K562 (cell line): ENCODE measurements around the gene COPS6. TPM values are rescaled to one million over a fixed set of nuclear protein-coding genes. Genes with fewer than 3 reads are reported as not detected.

Experiments
- ARNT ChIP-seq, 2 experiments: fragments of 450-650 bp; IDR thresholded peaks; 2 replicates each; pipeline ENCODE4 v1.6.1; 2016; ENCODE audit warnings: mild to moderate bottlenecking in 1 of 2
- FOXA3 ChIP-seq, 2 experiments: fragments of 450-650 bp in 1 of 2; sonication (generic) in 1 of 2; formaldehyde crosslinking; IDR thresholded peaks in 1 of 2; conservative IDR thresholded peaks in 1 of 2; 2 replicates each; pipeline versions ENCODE4 v1.4.0 to v1.8.0; 2020 to 2022; ENCODE audit warnings: mild to moderate bottlenecking in 2 of 2, missing genetic modification reagents in 1 of 2
- KAT2B ChIP-seq: IDR thresholded peaks from one replicate; pipeline ENCODE4 v1.6.1; 2012; ENCODE audit warnings: low read depth, mild to moderate bottlenecking, control low read depth, inconsistent platforms, low read length, moderate library complexity
- KLF13 ChIP-seq: fragments of 450-650 bp; IDR thresholded peaks from 2 replicates; pipeline ENCODE4 v1.6.1; 2016; ENCODE audit warnings: missing genetic modification characterization, low read depth, mild to moderate bottlenecking, missing compliant biosample characterization, moderate library complexity, borderline replicate concordance
- NCOA1 ChIP-seq: fragments of 450-650 bp; IDR thresholded peaks from 2 replicates; pipeline ENCODE4 v1.6.1; 2016; ENCODE audit warnings: low read depth
- TBL1XR1 ChIP-seq, 2 experiments: IDR thresholded peaks; 2 replicates each; pipeline ENCODE4 v1.6.1; 2012; ENCODE audit warnings: improper control_type of control experiment in 2 of 2, low read length in 2 of 2, mild to moderate bottlenecking in 1 of 2
- TOE1 ChIP-seq, 2 experiments: fragments of 450-650 bp in 1 of 2; sonication (generic) in 1 of 2; formaldehyde crosslinking in 1 of 2; IDR thresholded peaks; 2 replicates each; pipeline versions ENCODE4 v1.7.1 to v1.8.0; 2016 to 2022; ENCODE audit warnings: borderline replicate concordance in 2 of 2, mild to moderate bottlenecking in 2 of 2, antibody characterized with exemption in 1 of 2, inconsistent platforms in 1 of 2, low read depth in 1 of 2, missing genetic modification reagents in 1 of 2, moderate library complexity in 1 of 2
- polyA plus RNA-seq, 8 experiments: library from polyadenylated mRNA; depleted of rRNA in 4 of 8; stranded (reverse) in 5 of 8; unstranded in 3 of 8; fragments of >200 nt; fragmentation: Nextera tagmentation in 2 of 8; fragmentation: Illumina TruSeq in 1 of 8; extraction: Ambion mirVana in 2 of 8; extraction: Trizol in 1 of 8; gene quantifications; 2 replicates each; pipeline versions ENCODE4 v1.2.1 to v1.2.3, GENCODE V29; 2011 to 2014; ENCODE audit warnings: inconsistent platforms in 1 of 8, missing spikeins in 1 of 8
- total RNA-seq, 7 experiments: library from RNA; depleted of rRNA in 6 of 7; stranded (reverse); fragments of >200 nt in 6 of 7; fragmentation: Illumina TruSeq in 2 of 7; extraction: Trizol in 2 of 7; gene quantifications; 2 replicates each; pipeline versions ENCODE4 v1.2.1 to v1.2.3, GENCODE V29; 2011 to 2021; ENCODE audit warnings: low replicate concordance in 1 of 7
- TF ChIP-seq, protein P1 (sequence below): sonication (generic); formaldehyde crosslinking; IDR thresholded peaks from 2 replicates; pipeline ENCODE4 v1.8.0; 2023; ENCODE audit warnings: mild to moderate bottlenecking, missing genetic modification reagents
- TF ChIP-seq, protein P2 (sequence below), 3 experiments: IDR thresholded peaks in 2 of 3; conservative IDR thresholded peaks in 1 of 3; 2 replicates each; pipeline ENCODE4 v1.5.1; 2011 to 2012; ENCODE audit warnings: low read length in 3 of 3, mild to moderate bottlenecking in 3 of 3, control low read depth in 2 of 3, improper control_type of control experiment in 1 of 3, inconsistent platforms in 1 of 3, low read depth in 1 of 3, mixed read lengths in 1 of 3, moderate library complexity in 1 of 3; ENCODE audit not compliant: insufficient read depth in 2 of 3
- TF ChIP-seq, protein P3 (sequence below): fragments of 450-650 bp; formaldehyde crosslinking; IDR thresholded peaks from 2 replicates; pipeline ENCODE4 v1.4.0; 2020; ENCODE audit warnings: mild to moderate bottlenecking, moderate library complexity
- TF ChIP-seq, protein P4 (sequence below): fragments of 450-650 bp; formaldehyde crosslinking; IDR thresholded peaks from 2 replicates; pipeline ENCODE4 v1.4.0; 2022; ENCODE audit warnings: missing genetic modification characterization
- TF ChIP-seq, protein P5 (sequence below): fragments of 250-450 bp; sonication (Bioruptor Pico); IDR thresholded peaks from 2 replicates; pipeline ENCODE4 v1.4.0; 2020

The COPS6 gene
- total and polyA plus RNA-seq, 9 of the 15 experiments (the other 6 are each of a cell fraction or from before 2014, with no cell fraction given): 63.0 to 331 (median 168) TPM

DNA sequence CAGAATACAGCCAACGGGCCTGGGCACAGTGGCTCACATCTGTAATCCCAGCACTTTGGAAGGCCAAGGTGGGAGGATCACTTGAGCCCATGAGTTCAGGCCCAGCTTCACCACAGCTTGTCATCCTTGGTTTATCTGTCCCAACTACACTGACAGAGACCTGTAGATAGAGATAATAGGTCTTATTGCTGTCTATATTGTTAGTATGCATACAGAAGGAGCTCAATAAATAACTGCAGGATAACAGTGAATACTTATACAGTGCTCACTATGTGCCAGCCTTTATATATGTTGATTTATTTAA is 31.9 kb downstream of the COPS6 start (continued):
- no peak for TF ChIP-seq KAT2B
- TF ChIP-seq TBL1XR1 (IDR thresholded peaks at IDR 0.05; ENCODE audit: low read length in 2 of 2): no peak
- TF ChIP-seq ARNT (IDR thresholded peaks at IDR 0.05): no peak
- TF ChIP-seq, protein P1, sequence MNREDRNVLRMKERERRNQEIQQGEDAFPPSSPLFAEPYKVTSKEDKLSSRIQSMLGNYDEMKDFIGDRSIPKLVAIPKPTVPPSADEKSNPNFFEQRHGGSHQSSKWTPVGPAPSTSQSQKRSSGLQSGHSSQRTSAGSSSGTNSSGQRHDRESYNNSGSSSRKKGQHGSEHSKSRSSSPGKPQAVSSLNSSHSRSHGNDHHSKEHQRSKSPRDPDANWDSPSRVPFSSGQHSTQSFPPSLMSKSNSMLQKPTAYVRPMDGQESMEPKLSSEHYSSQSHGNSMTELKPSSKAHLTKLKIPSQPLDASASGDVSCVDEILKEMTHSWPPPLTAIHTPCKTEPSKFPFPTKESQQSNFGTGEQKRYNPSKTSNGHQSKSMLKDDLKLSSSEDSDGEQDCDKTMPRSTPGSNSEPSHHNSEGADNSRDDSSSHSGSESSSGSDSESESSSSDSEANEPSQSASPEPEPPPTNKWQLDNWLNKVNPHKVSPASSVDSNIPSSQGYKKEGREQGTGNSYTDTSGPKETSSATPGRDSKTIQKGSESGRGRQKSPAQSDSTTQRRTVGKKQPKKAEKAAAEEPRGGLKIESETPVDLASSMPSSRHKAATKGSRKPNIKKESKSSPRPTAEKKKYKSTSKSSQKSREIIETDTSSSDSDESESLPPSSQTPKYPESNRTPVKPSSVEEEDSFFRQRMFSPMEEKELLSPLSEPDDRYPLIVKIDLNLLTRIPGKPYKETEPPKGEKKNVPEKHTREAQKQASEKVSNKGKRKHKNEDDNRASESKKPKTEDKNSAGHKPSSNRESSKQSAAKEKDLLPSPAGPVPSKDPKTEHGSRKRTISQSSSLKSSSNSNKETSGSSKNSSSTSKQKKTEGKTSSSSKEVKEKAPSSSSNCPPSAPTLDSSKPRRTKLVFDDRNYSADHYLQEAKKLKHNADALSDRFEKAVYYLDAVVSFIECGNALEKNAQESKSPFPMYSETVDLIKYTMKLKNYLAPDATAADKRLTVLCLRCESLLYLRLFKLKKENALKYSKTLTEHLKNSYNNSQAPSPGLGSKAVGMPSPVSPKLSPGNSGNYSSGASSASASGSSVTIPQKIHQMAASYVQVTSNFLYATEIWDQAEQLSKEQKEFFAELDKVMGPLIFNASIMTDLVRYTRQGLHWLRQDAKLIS (CRISPR knock-in tag): no peak
- TF ChIP-seq, protein P2, sequence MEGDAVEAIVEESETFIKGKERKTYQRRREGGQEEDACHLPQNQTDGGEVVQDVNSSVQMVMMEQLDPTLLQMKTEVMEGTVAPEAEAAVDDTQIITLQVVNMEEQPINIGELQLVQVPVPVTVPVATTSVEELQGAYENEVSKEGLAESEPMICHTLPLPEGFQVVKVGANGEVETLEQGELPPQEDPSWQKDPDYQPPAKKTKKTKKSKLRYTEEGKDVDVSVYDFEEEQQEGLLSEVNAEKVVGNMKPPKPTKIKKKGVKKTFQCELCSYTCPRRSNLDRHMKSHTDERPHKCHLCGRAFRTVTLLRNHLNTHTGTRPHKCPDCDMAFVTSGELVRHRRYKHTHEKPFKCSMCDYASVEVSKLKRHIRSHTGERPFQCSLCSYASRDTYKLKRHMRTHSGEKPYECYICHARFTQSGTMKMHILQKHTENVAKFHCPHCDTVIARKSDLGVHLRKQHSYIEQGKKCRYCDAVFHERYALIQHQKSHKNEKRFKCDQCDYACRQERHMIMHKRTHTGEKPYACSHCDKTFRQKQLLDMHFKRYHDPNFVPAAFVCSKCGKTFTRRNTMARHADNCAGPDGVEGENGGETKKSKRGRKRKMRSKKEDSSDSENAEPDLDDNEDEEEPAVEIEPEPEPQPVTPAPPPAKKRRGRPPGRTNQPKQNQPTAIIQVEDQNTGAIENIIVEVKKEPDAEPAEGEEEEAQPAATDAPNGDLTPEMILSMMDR (IDR thresholded peaks at IDR 0.05 in 2 of 3, conservative IDR thresholded peaks at IDR 0.05 in 1 of 3; ENCODE audit: insufficient read depth in 2 of 3, low read depth in 1 of 3, low read length in 3 of 3): no peak
- no peak for TF ChIP-seq NCOA1
- TF ChIP-seq TOE1 (IDR thresholded peaks at IDR 0.05; ENCODE audit: borderline replicate concordance): no peak
- no peak for TF ChIP-seq TOE1 (CRISPR knock-in tag; IDR thresholded peaks at IDR 0.05; ENCODE audit: borderline replicate concordance, low read depth)
- TF ChIP-seq, protein P3, sequence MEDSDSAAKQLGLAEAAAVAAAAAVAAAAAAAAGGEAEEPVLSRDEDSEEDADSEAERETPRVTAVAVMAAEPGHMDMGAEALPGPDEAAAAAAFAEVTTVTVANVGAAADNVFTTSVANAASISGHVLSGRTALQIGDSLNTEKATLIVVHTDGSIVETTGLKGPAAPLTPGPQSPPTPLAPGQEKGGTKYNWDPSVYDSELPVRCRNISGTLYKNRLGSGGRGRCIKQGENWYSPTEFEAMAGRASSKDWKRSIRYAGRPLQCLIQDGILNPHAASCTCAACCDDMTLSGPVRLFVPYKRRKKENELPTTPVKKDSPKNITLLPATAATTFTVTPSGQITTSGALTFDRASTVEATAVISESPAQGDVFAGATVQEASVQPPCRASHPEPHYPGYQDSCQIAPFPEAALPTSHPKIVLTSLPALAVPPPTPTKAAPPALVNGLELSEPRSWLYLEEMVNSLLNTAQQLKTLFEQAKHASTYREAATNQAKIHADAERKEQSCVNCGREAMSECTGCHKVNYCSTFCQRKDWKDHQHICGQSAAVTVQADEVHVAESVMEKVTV (CRISPR knock-in tag): no peak
- TF ChIP-seq, protein P4, sequence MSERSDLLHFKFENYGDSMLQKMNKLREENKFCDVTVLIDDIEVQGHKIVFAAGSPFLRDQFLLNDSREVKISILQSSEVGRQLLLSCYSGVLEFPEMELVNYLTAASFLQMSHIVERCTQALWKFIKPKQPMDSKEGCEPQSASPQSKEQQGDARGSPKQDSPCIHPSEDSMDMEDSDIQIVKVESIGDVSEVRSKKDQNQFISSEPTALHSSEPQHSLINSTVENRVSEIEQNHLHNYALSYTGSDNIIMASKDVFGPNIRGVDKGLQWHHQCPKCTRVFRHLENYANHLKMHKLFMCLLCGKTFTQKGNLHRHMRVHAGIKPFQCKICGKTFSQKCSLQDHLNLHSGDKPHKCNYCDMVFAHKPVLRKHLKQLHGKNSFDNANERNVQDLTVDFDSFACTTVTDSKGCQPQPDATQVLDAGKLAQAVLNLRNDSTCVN (CRISPR knock-in tag): no peak
- no peak for TF ChIP-seq FOXA3 (CRISPR knock-in tag; conservative IDR thresholded peaks at IDR 0.05 in 1 of 2, IDR thresholded peaks at IDR 0.05 in 1 of 2)
- TF ChIP-seq, protein P5, sequence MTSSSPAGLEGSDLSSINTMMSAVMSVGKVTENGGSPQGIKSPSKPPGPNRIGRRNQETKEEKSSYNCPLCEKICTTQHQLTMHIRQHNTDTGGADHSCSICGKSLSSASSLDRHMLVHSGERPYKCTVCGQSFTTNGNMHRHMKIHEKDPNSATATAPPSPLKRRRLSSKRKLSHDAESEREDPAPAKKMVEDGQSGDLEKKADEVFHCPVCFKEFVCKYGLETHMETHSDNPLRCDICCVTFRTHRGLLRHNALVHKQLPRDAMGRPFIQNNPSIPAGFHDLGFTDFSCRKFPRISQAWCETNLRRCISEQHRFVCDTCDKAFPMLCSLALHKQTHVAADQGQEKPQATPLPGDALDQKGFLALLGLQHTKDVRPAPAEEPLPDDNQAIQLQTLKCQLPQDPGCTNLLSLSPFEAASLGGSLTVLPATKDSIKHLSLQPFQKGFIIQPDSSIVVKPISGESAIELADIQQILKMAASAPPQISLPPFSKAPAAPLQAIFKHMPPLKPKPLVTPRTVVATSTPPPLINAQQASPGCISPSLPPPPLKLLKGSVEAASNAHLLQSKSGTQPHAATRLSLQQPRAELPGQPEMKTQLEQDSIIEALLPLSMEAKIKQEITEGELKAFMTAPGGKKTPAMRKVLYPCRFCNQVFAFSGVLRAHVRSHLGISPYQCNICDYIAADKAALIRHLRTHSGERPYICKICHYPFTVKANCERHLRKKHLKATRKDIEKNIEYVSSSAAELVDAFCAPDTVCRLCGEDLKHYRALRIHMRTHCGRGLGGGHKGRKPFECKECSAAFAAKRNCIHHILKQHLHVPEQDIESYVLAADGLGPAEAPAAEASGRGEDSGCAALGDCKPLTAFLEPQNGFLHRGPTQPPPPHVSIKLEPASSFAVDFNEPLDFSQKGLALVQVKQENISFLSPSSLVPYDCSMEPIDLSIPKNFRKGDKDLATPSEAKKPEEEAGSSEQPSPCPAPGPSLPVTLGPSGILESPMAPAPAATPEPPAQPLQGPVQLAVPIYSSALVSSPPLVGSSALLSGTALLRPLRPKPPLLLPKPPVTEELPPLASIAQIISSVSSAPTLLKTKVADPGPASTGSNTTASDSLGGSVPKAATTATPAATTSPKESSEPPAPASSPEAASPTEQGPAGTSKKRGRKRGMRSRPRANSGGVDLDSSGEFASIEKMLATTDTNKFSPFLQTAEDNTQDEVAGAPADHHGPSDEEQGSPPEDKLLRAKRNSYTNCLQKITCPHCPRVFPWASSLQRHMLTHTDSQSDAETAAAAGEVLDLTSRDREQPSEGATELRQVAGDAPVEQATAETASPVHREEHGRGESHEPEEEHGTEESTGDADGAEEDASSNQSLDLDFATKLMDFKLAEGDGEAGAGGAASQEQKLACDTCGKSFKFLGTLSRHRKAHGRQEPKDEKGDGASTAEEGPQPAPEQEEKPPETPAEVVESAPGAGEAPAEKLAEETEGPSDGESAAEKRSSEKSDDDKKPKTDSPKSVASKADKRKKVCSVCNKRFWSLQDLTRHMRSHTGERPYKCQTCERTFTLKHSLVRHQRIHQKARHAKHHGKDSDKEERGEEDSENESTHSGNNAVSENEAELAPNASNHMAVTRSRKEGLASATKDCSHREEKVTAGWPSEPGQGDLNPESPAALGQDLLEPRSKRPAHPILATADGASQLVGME: no peak
- TF ChIP-seq KLF13 (tag): no peak
